ENCODE results near the gene OCIAD2.
"Not testable (repeated sequence)": the region's sequence is repeated elsewhere in the genome, so short reads cannot be mapped to it uniquely, and the experiment has no call there.

The OCIAD2 gene

DNA sequence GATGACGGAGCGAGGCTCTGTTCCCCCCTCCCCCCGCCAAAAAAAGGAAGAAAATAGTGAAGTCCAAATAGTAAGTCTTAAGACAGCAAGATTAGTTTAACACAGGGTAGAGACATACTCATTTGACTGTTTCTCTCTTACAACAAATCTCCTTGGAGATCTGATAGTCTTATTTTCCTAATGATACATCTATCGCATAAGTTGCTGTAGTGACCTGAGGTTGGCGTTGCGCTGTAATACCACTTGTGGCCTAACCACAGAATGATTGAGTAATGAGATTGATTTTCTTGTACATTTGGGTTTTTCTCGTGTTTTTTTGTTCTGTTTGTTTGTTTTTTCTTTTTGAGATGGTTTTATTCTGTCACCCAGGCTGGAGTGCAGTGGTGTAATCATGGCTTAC lies 48.4 kb downstream of the OCIAD2 start:
- Histone ChIP-seq H3K9me3 (ENCODE audit: severe bottlenecking) (no peaks in the 10 kb centered on the region), H3K27me3 (ENCODE audit: insufficient read depth, low read depth, severe bottlenecking) (no peaks in the 10 kb centered on the region), H3K36me3 (peaks cover 58% of the 10 kb centered on the region), H3K27ac (no peak overlapping the region), H3K4me3 (ENCODE audit: low read depth, low read length) (no peak overlapping the region)
- no peak for DNase-seq
- no peak for TF ChIP-seq CTCF (IDR thresholded peaks at IDR 0.05; ENCODE audit: low read depth, low read length)

DNA sequence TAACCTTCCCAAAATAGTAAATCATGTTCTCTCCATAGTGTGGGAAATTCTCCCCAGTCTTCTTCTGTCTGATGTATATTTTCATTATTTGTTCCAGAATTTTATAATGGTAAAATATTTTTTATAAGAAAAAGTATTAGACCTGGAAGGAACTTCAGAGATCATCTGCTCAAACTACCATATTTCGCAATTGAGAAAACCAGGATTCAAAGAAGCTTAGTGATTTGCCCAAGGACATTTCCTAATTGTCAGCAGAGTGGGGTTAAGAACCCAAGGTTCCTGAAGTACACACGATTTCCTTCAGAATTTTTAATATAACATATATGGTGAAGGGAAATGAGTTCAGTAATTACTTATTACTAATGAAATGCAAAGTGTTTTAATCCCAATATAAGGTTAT lies 51.6 kb downstream of the OCIAD2 start:
- Histone ChIP-seq H3K9me3 (ENCODE audit: severe bottlenecking) (no peaks in the 10 kb centered on the region), H3K36me3 (peaks cover 60% of the 10 kb centered on the region), H3K27ac (no peak overlapping the region), H3K4me3 (ENCODE audit: low read depth, low read length) (no peak overlapping the region), H3K27me3 (ENCODE audit: insufficient read depth, low read depth, severe bottlenecking) (no peaks in the 10 kb centered on the region)
- DNase-seq = no peak
- TF ChIP-seq CTCF (IDR thresholded peaks at IDR 0.05; ENCODE audit: low read depth, low read length) = no peak

- H3K27ac ChIP-seq = no peak overlapping the region
- no peaks in the 10 kb centered on the region for H3K27me3 ChIP-seq (ENCODE audit: insufficient read depth, low read depth, severe bottlenecking)
- H3K9me3 ChIP-seq (ENCODE audit: severe bottlenecking) = no peaks in the 10 kb centered on the region
- H3K36me3 ChIP-seq = peaks cover 58% of the 10 kb centered on the region
- TF ChIP-seq CTCF (IDR thresholded peaks at IDR 0.05; ENCODE audit: low read depth, low read length) = no peak
- no peak overlapping the region for H3K4me3 ChIP-seq (ENCODE audit: low read depth, low read length)
- DNase-seq = no peak
Observed at GRCh38 chr4:48854395-48854683, 52.2 kb downstream of the OCIAD2 start.

DNA sequence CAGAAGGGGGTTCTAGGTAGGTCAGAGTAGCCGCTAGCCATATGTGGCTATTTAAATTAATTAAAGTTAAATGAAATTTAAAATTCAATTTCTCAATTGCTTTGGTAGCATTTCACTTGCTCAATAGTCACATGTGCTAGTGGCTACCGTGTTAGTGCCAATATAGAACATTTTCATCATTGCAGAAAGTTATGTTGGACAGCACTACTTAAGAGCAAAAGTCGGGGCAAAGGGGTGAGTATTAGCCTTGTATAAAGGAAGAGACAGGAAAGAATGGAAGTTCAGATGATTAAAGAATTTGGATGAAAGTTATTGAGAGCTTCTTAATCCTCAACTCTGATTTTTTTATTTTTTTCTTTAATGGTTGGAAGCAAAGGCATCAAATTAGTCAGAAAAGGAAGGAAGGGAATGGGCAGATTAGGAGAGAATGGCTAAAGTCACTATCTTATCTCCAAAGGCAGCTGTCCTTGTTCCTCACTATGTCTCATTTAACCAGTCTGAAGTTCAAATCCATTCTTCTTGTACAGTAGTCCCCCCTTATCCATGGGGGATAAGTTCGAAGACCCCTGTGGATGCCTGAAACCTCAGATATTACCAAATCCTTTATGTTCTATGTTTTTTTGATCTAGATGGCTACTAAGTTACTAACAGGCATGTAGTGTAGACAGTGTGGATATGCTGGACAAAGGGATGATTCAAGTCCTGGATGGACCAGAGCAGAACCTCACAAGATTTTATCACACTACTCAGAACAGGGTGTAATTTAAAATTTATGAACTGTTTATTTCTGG lies 52.8 kb downstream of the OCIAD2 start:
- H3K27ac ChIP-seq = no peak overlapping the region
- no peak for DNase-seq

GRCh38 chr4:48851651-48852050 lies 54.9 kb downstream of the OCIAD2 start:
- Histone ChIP-seq H3K27ac (no peak overlapping the region), H3K9me3 (ENCODE audit: severe bottlenecking) (no peaks in the 10 kb centered on the region), H3K27me3 (ENCODE audit: insufficient read depth, low read depth, severe bottlenecking) (no peaks in the 10 kb centered on the region), H3K36me3 (peaks cover 61% of the 10 kb centered on the region), H3K4me3 (ENCODE audit: low read depth, low read length) (no peak overlapping the region)
- TF ChIP-seq CTCF (IDR thresholded peaks at IDR 0.05; ENCODE audit: low read depth, low read length) = no peak
- DNase-seq = no peak

More for the DNA sequence above, 52.8 kb downstream of the OCIAD2 start:
- no peaks in the 10 kb centered on the region for H3K9me3 ChIP-seq (ENCODE audit: severe bottlenecking)
- no peak for TF ChIP-seq CTCF (IDR thresholded peaks at IDR 0.05; ENCODE audit: low read depth, low read length)
- no peaks in the 10 kb centered on the region for H3K27me3 ChIP-seq (ENCODE audit: insufficient read depth, low read depth, severe bottlenecking)
- peaks cover 58% of the 10 kb centered on the region for H3K36me3 ChIP-seq
- no peak overlapping the region for H3K4me3 ChIP-seq (ENCODE audit: low read depth, low read length)

DNA sequence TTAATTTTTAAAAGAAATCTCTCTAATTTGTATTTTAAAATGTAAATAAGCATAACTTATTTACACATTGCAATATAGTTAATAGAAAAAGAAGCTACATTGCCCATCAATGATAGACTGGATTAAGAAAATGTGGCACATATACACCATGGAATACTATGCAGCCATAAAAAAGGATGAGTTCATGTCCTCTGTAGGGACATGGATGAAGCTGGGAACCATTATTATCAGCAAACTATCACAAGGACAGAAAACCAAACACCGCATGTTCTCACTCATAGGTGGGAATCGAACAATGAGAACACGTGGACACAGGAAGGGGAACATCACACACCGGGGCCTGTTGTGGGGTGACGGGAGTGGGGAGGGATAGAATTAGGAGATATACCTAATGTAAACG lies 57.8 kb downstream of the OCIAD2 start:
- not testable (repeated sequence) for H3K9me3 ChIP-seq (ENCODE audit: severe bottlenecking); H3K4me3 ChIP-seq (ENCODE audit: low read depth, low read length); H3K27me3 ChIP-seq (ENCODE audit: insufficient read depth, low read depth, severe bottlenecking); H3K27ac ChIP-seq; DNase-seq
- peaks cover 66% of the 10 kb centered on the region for H3K36me3 ChIP-seq
